BLaER1 (cell line): Measurements from ENCODE around the gene PID1.

Experiments
- H3K27ac ChIP-seq: shearing (Covaris generic); formaldehyde crosslinking; 2 replicates; pipeline ENCODE4 v1.8.1; 2022
- H3K27me3 ChIP-seq: shearing (Covaris generic); formaldehyde crosslinking; 2 replicates; pipeline ENCODE4 v1.8.1; 2022
- H3K36me3 ChIP-seq: shearing (Covaris generic); formaldehyde crosslinking; 2 replicates; pipeline ENCODE4 v1.8.1; 2022
- H3K4me1 ChIP-seq: shearing (Covaris generic); formaldehyde crosslinking; 2 replicates; pipeline ENCODE4 v1.8.1; 2022
- H3K4me2 ChIP-seq: shearing (Covaris generic); formaldehyde crosslinking; 2 replicates; pipeline ENCODE4 v1.8.1; 2022
- H3K4me3 ChIP-seq: shearing (Covaris generic); formaldehyde crosslinking; 2 replicates; pipeline ENCODE4 v1.8.1; 2022
- H3K9ac ChIP-seq: shearing (Covaris generic); formaldehyde crosslinking; 2 replicates; pipeline ENCODE4 v1.8.1; 2022
- H3K9me3 ChIP-seq: shearing (Covaris generic); formaldehyde crosslinking; 2 replicates; pipeline ENCODE4 v1.8.1; 2022
- H4K20me1 ChIP-seq: shearing (Covaris generic); formaldehyde crosslinking; 2 replicates; pipeline ENCODE4 v1.8.1; 2022
- Cebpa-rat ChIP-seq: shearing (Covaris generic); IDR thresholded peaks from 2 replicates; pipeline ENCODE4 v1.8.1; 2022

PID1 gene

GRCh38 chr2:229287823-229288222, 16.7 kb upstream of the PID1 start:
- no peak overlapping the region for H3K4me3 ChIP-seq
- no peak overlapping the region for H3K9ac ChIP-seq
- H3K36me3 ChIP-seq = no peaks in the 10 kb centered on the region
- H3K27me3 ChIP-seq = no peaks in the 10 kb centered on the region
- H4K20me1 ChIP-seq = no peaks in the 10 kb centered on the region
- H3K9me3 ChIP-seq = peaks cover 16% of the 10 kb centered on the region
- H3K27ac ChIP-seq = no peak overlapping the region
- no peak overlapping the region for H3K4me2 ChIP-seq
- H3K4me1 ChIP-seq = no peaks in the 10 kb centered on the region
- no peak for TF ChIP-seq Cebpa-rat

- Histone ChIP-seq H3K9ac (no peak overlapping the region), H3K4me1 (no peaks in the 10 kb centered on the region), H3K27me3 (no peaks in the 10 kb centered on the region), H3K4me2 (no peak overlapping the region), H3K36me3 (no peaks in the 10 kb centered on the region), H4K20me1 (no peaks in the 10 kb centered on the region), H3K4me3 (no peak overlapping the region), H3K9me3 (no peaks in the 10 kb centered on the region; the same call in 1 of the 2 replicates), H3K27ac (no peak overlapping the region)
- no peak for TF ChIP-seq Cebpa-rat
Observed at GRCh38 chr2:229282758-229283546, 11.9 kb upstream of the PID1 start.

GRCh38 chr2:229279516-229279915, 8.4 kb upstream of the PID1 start:
- no peaks in the 10 kb centered on the region for H3K36me3 ChIP-seq
- TF ChIP-seq Cebpa-rat = no peak
- H3K9ac ChIP-seq = no peak overlapping the region
- H3K4me1 ChIP-seq = no peaks in the 10 kb centered on the region
- no peak overlapping the region for H3K4me3 ChIP-seq
- H3K27me3 ChIP-seq = no peaks in the 10 kb centered on the region
- no peaks in the 10 kb centered on the region for H3K9me3 ChIP-seq
- H3K27ac ChIP-seq = no peak overlapping the region
- no peaks in the 10 kb centered on the region for H4K20me1 ChIP-seq
- H3K4me2 ChIP-seq = no peak overlapping the region

- no peaks in the 10 kb centered on the region for H3K27me3 ChIP-seq
- no peaks in the 10 kb centered on the region for H3K36me3 ChIP-seq
- H4K20me1 ChIP-seq = no peaks in the 10 kb centered on the region
- no peak overlapping the region for H3K27ac ChIP-seq
- H3K4me2 ChIP-seq = no peak overlapping the region
- H3K4me3 ChIP-seq = no peak overlapping the region
- H3K4me1 ChIP-seq = 0 out of 2 replicates have a peak, but pooled peaks cover 5% of the 10 kb centered on the region
- H3K9me3 ChIP-seq = no peaks in the 10 kb centered on the region
- no peak overlapping the region for H3K9ac ChIP-seq
- no peak for TF ChIP-seq Cebpa-rat
Observed at GRCh38 chr2:229275506-229275905, 4.4 kb upstream of the PID1 start.

DNA sequence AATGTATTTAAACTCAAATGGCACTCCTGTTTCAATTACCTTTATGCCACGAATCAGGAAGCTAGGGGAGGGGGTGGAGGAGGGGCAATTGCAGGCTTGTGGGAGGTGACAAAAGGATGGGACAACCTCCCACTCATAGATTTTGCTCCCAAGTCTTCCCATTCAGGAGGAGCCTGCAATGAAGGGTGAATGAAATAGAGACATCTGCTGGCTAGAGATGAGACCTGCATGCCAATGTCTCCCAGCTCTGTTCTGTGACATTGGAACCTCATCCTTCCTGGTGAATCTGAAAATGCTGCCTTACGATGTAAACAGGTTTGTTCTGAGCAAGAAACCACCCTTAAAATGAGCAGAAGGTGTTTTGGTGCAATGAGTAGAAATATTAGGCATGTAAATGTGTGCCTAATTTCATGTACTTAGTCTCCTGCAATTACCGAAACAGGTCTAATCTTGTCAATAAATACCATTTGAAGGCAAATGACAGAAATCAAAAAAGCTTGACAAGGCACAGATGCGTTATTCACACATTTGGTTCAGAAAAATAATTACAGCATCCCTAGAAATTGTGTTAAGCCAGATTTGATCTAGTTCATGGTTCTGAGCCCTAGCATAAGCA, 2.7 kb upstream of the PID1 start:
- TF ChIP-seq Cebpa-rat = no peak
- Histone ChIP-seq H3K36me3 (no peaks in the 10 kb centered on the region), H3K4me3 (no peak overlapping the region), H3K4me2 (peak overlapping the region; percentile 35), H4K20me1 (no peaks in the 10 kb centered on the region), H3K27ac (no peak overlapping the region), H3K9me3 (no peaks in the 10 kb centered on the region), H3K9ac (no peak overlapping the region), H3K27me3 (no peaks in the 10 kb centered on the region), H3K4me1 (0 out of 2 replicates have a peak, but pooled peaks cover 5% of the 10 kb centered on the region)

DNA sequence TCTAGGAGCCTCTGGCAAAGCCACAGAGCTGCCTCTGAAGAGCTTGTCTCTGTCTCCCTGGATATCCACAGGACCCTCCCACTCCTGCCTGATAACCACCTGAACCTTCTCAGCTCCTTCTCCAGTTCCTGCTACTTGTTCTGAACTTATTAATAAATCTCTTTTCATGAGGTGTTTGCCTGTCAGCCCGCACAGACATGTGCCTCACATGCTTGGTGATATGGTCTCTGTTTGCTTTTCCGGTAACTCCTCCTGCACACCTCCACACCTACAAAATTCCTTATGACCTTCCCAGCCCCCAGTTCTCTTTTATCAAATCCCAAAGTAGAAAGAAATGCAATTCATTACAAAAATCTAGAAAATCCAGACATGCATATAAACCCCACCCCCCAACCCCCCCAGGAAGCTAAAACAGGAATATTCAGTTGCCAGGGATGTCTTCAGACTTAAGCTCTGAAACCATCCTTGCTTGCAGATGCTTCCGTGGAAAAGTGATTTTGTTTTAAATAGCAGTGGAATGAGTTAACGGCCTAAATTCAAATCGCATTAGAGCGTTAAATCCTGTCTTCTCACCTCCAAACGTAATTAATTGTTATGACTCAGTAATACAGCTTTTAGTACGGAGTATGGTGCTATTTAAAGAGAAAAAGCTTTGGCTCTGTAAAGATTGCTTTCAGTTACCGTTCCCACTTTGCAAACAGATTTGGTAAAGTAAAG, 2.1 kb upstream of the PID1 start:
- Histone ChIP-seq H3K27me3 (no peaks in the 10 kb centered on the region), H4K20me1 (no peaks in the 10 kb centered on the region), H3K4me3 (no peak overlapping the region), H3K4me2 (peak overlapping the region; percentile 35), H3K9me3 (no peaks in the 10 kb centered on the region), H3K27ac (no peak overlapping the region), H3K4me1 (0 out of 2 replicates have a peak, but pooled peaks cover 5% of the 10 kb centered on the region), H3K9ac (no peak overlapping the region), H3K36me3 (no peaks in the 10 kb centered on the region)
- TF ChIP-seq Cebpa-rat = no peak

GRCh38 chr2:229269941-229270340, 1.1 kb downstream of the PID1 start:
- no peak overlapping the region for H3K4me2 ChIP-seq

DNA sequence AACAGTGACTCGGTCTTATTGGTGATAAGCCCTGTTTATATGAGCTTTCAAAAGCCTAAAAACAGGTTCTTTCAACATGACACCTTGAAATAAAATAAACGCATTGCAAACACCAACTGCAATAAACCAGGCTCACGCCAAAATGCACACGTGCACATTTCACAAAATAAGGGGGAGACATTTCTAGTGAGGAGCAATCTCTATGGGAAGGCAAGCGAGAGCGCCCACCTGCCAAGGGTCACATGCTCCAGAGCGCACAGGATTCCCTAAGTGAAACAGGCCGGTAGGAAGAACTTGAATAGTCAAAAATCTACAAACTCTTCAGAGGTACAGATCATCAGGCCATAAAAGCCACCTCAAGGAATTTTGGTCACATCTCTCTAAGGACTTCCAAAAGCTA, 1.9 kb downstream of the PID1 start:
- H3K4me1 ChIP-seq = 0 out of 2 replicates have a peak, but pooled peaks cover 5% of the 10 kb centered on the region
- TF ChIP-seq Cebpa-rat = no peak
- no peaks in the 10 kb centered on the region for H4K20me1 ChIP-seq
- H3K36me3 ChIP-seq = no peaks in the 10 kb centered on the region
- no peak overlapping the region for H3K27ac ChIP-seq
- H3K4me3 ChIP-seq = no peak overlapping the region
- no peak overlapping the region for H3K9ac ChIP-seq
- no peak overlapping the region for H3K4me2 ChIP-seq
- no peaks in the 10 kb centered on the region for H3K27me3 ChIP-seq
- H3K9me3 ChIP-seq = no peaks in the 10 kb centered on the region

More at GRCh38 chr2:229269941-229270340, 1.1 kb downstream of the PID1 start:
- Histone ChIP-seq H4K20me1 (no peaks in the 10 kb centered on the region), H3K4me1 (0 out of 2 replicates have a peak, but pooled peaks cover 5% of the 10 kb centered on the region), H3K27ac (no peak overlapping the region), H3K9ac (no peak overlapping the region), H3K9me3 (no peaks in the 10 kb centered on the region), H3K27me3 (no peaks in the 10 kb centered on the region), H3K36me3 (no peaks in the 10 kb centered on the region), H3K4me3 (no peak overlapping the region)
- no peak for TF ChIP-seq Cebpa-rat

GRCh38 chr2:229268626-229269025, 2.5 kb downstream of the PID1 start:
- no peak overlapping the region for H3K27ac ChIP-seq
- H3K9me3 ChIP-seq = no peaks in the 10 kb centered on the region
- H3K4me2 ChIP-seq = no peak overlapping the region
- TF ChIP-seq Cebpa-rat = no peak
- no peak overlapping the region for H3K9ac ChIP-seq
- H3K36me3 ChIP-seq = no peaks in the 10 kb centered on the region
- no peak overlapping the region for H3K4me3 ChIP-seq
- 0 out of 2 replicates have a peak, but pooled peaks cover 5% of the 10 kb centered on the region for H3K4me1 ChIP-seq
- H4K20me1 ChIP-seq = no peaks in the 10 kb centered on the region
- no peaks in the 10 kb centered on the region for H3K27me3 ChIP-seq

DNA sequence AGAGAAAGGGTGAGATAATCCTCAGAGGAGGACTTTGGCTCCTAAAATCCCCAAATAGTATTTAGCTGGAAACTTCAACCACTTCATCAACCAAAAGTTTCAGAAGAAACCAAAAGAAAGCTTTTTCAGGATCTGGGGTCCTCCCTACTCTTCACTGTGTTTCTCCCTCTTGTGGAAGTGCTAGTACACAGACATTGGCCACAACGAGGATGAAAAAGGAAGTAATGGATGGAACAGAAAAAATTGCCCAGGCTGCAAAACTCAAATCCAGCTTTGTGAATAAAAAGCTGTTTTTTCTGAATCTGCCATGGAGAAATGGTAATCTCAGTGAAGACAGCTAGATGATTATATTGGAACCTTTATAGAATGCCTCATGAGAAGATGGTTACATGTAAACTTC, 4.0 kb downstream of the PID1 start:
- Histone ChIP-seq H3K27ac (no peak overlapping the region), H3K9ac (no peak overlapping the region), H3K4me1 (no peaks in the 10 kb centered on the region), H3K4me3 (no peak overlapping the region), H3K27me3 (no peaks in the 10 kb centered on the region), H4K20me1 (no peaks in the 10 kb centered on the region), H3K36me3 (no peaks in the 10 kb centered on the region), H3K9me3 (no peaks in the 10 kb centered on the region), H3K4me2 (no peak overlapping the region)
- TF ChIP-seq Cebpa-rat = no peak
